Measurements from ENCODE around the gene FBRSL1.

The FBRSL1 gene

DNA sequence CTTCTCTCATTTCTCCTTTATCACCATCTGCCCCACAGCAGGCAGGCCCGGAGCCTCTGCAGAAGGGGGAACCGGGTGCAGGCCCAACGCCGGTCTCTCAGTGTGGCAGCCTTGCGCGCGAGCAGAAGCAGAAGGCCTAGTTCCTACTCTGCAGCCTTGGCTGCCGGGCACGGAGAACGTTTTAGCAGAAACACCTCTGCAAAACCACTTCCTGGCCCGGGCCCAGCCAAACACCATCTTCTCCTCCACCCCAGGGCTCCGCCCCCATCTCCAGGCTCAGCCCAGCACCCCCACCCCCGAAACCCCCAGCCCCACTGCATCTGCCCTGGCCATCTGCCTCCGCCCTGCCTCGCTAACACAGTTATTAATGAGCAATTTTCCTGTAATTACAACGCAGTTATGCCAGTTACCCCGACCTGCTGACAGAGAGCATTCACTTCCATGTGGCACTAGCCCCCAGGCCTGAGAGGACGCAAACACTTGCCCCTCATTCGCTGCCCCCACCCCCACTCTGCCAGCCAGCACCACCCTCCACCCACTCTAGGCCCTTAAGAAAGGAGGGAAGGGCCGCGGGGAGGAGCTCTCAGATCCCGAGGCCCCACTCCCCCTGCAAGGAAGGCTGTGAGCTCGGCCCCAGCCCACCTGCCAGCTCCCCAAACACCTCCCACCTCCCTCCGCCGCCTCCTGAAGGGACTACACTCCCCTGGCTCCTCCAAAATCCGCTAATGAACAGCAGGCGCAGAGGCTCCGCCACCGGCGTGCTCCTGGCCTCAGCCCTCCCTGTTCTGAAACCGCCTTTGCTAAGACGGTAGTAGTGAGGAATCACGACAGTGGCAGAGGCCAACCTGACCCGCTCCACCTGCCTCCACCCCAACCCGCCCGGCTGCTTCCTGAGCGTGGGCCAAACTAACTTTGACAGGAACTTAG lies 44.7 kb upstream of the FBRSL1 start:
- TF ChIP-seq, protein P1, sequence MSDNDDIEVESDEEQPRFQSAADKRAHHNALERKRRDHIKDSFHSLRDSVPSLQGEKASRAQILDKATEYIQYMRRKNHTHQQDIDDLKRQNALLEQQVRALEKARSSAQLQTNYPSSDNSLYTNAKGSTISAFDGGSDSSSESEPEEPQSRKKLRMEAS (IDR thresholded peaks at IDR 0.05; ENCODE audit: low read depth, low read length): peak; percentile 52; the same call in 1 of the 2 replicates
- TF ChIP-seq POLR2A (IDR thresholded peaks at IDR 0.05; ENCODE audit: extremely low read depth, insufficient read length) (peak; percentile 73), MYC (IDR thresholded peaks at IDR 0.05; ENCODE audit: low read depth, low read length) (peak; percentile 61)
- TF ChIP-seq, protein P2, sequence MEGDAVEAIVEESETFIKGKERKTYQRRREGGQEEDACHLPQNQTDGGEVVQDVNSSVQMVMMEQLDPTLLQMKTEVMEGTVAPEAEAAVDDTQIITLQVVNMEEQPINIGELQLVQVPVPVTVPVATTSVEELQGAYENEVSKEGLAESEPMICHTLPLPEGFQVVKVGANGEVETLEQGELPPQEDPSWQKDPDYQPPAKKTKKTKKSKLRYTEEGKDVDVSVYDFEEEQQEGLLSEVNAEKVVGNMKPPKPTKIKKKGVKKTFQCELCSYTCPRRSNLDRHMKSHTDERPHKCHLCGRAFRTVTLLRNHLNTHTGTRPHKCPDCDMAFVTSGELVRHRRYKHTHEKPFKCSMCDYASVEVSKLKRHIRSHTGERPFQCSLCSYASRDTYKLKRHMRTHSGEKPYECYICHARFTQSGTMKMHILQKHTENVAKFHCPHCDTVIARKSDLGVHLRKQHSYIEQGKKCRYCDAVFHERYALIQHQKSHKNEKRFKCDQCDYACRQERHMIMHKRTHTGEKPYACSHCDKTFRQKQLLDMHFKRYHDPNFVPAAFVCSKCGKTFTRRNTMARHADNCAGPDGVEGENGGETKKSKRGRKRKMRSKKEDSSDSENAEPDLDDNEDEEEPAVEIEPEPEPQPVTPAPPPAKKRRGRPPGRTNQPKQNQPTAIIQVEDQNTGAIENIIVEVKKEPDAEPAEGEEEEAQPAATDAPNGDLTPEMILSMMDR (IDR thresholded peaks at IDR 0.05; ENCODE audit: low read depth, low read length): no peak
- DNase-seq (ENCODE audit: low read depth): peak; percentile 95
- peak overlapping the region; percentile 90 for H3K4me3 ChIP-seq (ENCODE audit: low read depth, low read length)

DNA sequence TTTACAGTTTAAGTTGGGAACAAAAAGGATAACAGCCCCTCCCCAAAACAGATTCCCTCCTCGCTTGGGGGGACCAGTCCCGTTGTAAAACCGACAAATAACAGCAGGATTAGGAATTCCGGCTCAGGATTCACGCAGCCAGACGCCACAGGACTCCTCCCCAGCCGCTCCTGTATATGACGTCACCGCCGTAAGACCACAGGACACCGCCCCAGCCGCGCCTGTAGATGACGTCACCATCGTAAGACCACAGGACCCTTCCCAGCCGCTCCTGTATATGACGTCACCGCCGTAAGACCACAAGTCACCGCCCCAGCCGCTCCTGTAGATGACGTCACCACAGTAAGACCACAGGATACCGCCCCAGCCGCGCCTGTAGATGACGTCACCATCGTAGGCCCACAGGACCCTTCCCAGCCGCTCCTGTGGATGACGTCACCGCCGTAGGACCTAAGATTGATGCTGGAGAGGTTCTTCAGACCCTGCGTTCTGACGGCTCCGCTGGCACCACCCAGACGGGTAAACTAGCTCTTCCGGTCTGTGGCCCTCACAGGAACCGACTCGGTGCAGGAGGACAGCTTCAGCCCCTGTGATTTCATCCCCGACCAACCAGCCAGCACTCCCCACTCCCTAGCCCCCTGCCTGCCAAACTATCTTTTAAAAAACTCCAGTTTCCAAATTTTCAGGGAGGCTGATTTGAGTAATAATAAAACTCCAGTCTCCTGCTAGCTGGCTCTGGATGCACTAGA lies 43.9 kb upstream of the FBRSL1 start:
- TF ChIP-seq, protein P2 (IDR thresholded peaks at IDR 0.05; ENCODE audit: low read depth, low read length): no peak
- TF ChIP-seq, protein P1 (IDR thresholded peaks at IDR 0.05; ENCODE audit: low read depth, low read length): peak; percentile 59
- TF ChIP-seq MYC (IDR thresholded peaks at IDR 0.05; ENCODE audit: low read depth, low read length) (peak; percentile 83), POLR2A (IDR thresholded peaks at IDR 0.05; ENCODE audit: extremely low read depth, insufficient read length) (peak; percentile 57)
- DNase-seq (ENCODE audit: low read depth): peak; percentile 99
- peak overlapping the region; percentile 90 for H3K4me3 ChIP-seq (ENCODE audit: low read depth, low read length)

DNA sequence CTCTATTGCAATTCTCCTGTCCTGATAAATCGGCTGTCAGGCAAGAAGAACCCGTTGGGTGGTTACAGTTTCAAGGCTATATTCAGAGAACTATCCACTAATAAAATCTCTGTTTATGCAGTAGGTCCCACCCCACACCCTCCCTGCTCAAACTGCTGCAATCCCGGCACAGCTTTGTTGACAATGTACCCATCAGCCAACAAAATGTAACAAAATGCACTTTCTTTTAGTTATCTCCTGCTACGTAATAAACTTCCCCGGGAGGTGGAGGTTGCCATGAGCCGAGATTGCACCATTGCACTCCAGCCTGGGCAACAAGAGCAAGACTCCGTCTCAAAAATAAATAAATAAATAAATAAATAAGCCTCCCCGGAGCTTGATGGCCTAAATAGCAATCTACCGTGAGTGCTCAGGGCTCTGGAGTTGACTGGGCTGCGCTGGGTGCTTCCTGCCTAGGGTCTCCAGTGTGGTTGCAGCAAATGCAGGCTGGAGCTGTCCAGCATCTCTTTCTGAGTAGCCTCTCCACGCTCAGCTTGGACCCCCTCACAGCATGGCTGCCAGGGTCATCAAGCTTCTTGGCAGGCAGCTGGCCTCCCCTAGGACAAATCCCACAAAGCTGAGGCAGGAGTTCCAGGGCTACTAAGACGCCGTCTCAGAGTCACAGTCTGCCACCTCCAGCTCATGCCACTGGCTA lies 43.2 kb upstream of the FBRSL1 start:
- TF ChIP-seq, protein P1 (IDR thresholded peaks at IDR 0.05; ENCODE audit: low read depth, low read length): no peak
- TF ChIP-seq MYC (IDR thresholded peaks at IDR 0.05; ENCODE audit: low read depth, low read length) (no peak), POLR2A (IDR thresholded peaks at IDR 0.05; ENCODE audit: extremely low read depth, insufficient read length) (no peak)
- TF ChIP-seq, protein P2 (IDR thresholded peaks at IDR 0.05; ENCODE audit: low read depth, low read length): no peak

DNA sequence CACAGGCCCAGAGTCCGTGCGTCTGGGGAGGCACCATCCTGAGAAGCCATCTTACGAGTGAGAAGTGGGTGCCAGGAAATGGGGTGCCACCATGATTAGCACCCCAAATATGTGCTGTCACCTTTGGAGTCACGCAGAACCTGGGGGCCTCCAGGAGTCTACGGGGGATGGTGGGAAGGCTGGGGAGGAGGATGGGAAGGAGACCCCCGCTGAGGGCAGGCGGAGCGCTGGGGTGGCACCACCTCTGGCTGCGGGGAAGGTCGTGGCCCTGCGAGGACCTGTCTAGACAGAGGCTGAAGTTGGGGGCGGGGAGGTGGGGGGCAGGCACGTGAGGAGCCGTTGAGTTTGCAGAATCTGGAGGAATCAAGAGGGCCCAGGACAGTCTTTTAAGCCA lies 42.6 kb upstream of the FBRSL1 start:
- TF ChIP-seq, protein P2 (IDR thresholded peaks at IDR 0.05; ENCODE audit: low read depth, low read length): no peak
- TF ChIP-seq MYC (IDR thresholded peaks at IDR 0.05; ENCODE audit: low read depth, low read length) (no peak), POLR2A (IDR thresholded peaks at IDR 0.05; ENCODE audit: extremely low read depth, insufficient read length) (no peak)
- no peak for DNase-seq (ENCODE audit: low read depth)
- no peak overlapping the region for H3K4me3 ChIP-seq (ENCODE audit: low read depth, low read length)

More for the DNA sequence above, 43.2 kb upstream of the FBRSL1 start:
- no peak for DNase-seq (ENCODE audit: low read depth)
- peak overlapping the region; percentile 90 for H3K4me3 ChIP-seq (ENCODE audit: low read depth, low read length)

DNA sequence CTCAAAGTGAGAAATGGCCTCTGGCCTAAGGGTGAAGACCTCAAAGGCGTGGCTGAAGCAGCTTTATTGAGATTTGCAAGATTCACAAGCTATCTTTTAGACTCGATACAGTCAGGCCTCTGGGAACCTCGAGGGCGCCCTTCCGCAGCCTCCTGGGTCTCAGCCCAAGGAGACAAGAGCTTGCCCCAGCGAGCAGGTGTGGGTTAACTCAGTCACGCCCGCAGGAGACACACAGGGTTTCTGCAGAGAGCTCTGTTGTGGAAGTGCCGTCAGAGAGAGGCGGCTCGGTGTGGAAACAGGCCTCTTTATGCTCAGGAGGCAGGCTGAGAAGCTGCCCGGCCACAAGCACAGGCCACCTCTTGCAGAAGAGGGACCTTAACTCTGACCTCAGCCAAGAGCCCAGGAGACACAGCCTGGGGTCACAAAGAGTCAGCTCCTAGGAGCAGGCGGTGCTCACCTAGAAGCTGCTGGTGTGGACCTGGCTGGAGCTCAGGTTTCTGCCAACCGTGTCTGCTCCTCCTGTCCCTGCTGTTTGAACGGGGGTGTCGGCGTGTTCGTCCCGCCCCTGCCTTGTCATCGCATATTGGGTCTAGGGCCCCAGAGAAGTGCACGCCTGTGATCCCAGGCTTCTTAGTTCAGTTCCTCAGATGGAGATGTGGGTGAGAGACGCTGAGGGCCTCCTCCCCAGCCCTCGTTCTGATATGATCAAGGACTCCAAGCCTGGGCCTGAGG lies 42.1 kb upstream of the FBRSL1 start:
- DNase-seq (ENCODE audit: low read depth): no peak
- TF ChIP-seq, protein P2 (IDR thresholded peaks at IDR 0.05; ENCODE audit: low read depth, low read length): no peak
- TF ChIP-seq MYC (IDR thresholded peaks at IDR 0.05; ENCODE audit: low read depth, low read length) (no peak), POLR2A (IDR thresholded peaks at IDR 0.05; ENCODE audit: extremely low read depth, insufficient read length) (no peak)
- TF ChIP-seq, protein P1 (IDR thresholded peaks at IDR 0.05; ENCODE audit: low read depth, low read length): no peak
- H3K4me3 ChIP-seq (ENCODE audit: low read depth, low read length): no peak overlapping the region
